Ovary (tissue), 3 donors: ENCODE measurements around the gene SIK3.

Experiments
- CTCF ChIP-seq, 3 donors: fragments of 450-650 bp in 2 of 3; fragments of 200-600 bp in 1 of 3; IDR thresholded peaks; one replicate each; pipeline versions ENCODE4 v1.5.1 to v1.8.0; 2016 to 2022; ENCODE audit warnings: antibody characterized with exemption in 3 of 3, mild to moderate bottlenecking in 1 of 3
- EP300 ChIP-seq: sonication (generic); formaldehyde crosslinking; IDR thresholded peaks from one replicate; pipeline ENCODE4 v1.6.1; 2017; ENCODE audit warnings: antibody characterized with exemption
- donor health status: DM: no; HTN: no; CAD: no.

- TF ChIP-seq EP300 (no peak), CTCF (IDR thresholded peaks at IDR 0.05) (no peak)
These were observed 599 bp downstream of the SIK3 start for GRCh38 chr11:117097389-117098268.
